SK-N-SH (cell line): Measurements from ENCODE around the gene ARID4A. TPM values are rescaled to one million over a fixed set of nuclear protein-coding genes. Genes with fewer than 3 reads are reported as not detected.

Source experiments
- CTCF ChIA-PET: fragments of 300-600, 350-600 bp; formaldehyde crosslinking; extraction: SDS; loops from one replicate; lab custom pipeline; 2021; lab: Yijun Ruan, JAX
- POLR2A ChIA-PET: fragments of 350-600 bp; sonication (Branson Sonifier 250); formaldehyde crosslinking; extraction: SDS; loops from one replicate; lab custom pipeline; 2020; ENCODE audit warnings: antibody characterized with exemption, inconsistent platforms; lab: Yijun Ruan, JAX
- DNase-seq: peaks from one replicate; pipeline ENCODE4 v3.0.0; 2012
- H2AFZ ChIP-seq: fragments of 200-600 bp; sonication (generic); 2 replicates; pipeline ENCODE4 v1.8.1; 2016; ENCODE audit warnings: antibody characterized with exemption, mild to moderate bottlenecking, low read depth
- H3F3A ChIP-seq: fragments of 200-600 bp; sonication (generic); replicated peaks from 2 replicates; pipeline ENCODE3; 2016; ENCODE audit warnings: antibody characterized with exemption, mild to moderate bottlenecking; ENCODE audit not compliant: insufficient read depth
- H3K27ac ChIP-seq, 2 experiments: fragments of 200-500 bp in 1 of 2; fragments of 200-600 bp in 1 of 2; sonication (Bioruptor generic) in 1 of 2; sonication (generic), shearing (Covaris generic) in 1 of 2; 2 replicates each; pipeline versions ENCODE4 v1.5.1 to v1.6.1; 2014 to 2016; ENCODE audit warnings: low read depth in 2 of 2, inconsistent platforms in 1 of 2, low read length in 1 of 2, mild to moderate bottlenecking in 1 of 2, mixed read lengths in 1 of 2
- H3K27me3 ChIP-seq: fragments of 200-600 bp; sonication (generic), shearing (Covaris generic); 2 replicates; pipeline ENCODE4 v1.6.1; 2016; ENCODE audit warnings: mixed run types; ENCODE audit not compliant: insufficient read depth
- H3K36me3 ChIP-seq, 2 experiments: fragments of 200-500 bp in 1 of 2; fragments of 200-600 bp in 1 of 2; sonication (Bioruptor generic) in 1 of 2; sonication (generic) in 1 of 2; replicated peaks in 1 of 2; 2 replicates each; pipeline versions ENCODE3 to v1.5.1; 2014 to 2016; ENCODE audit warnings: low read length in 1 of 2, mild to moderate bottlenecking in 1 of 2; ENCODE audit not compliant: insufficient read depth in 2 of 2, control insufficient read depth in 1 of 2
- H3K4me1 ChIP-seq, 2 experiments: fragments of 200-500 bp in 1 of 2; fragments of 200-600 bp in 1 of 2; sonication (Bioruptor generic) in 1 of 2; sonication (generic), shearing (Covaris generic) in 1 of 2; 2 replicates each; pipeline versions ENCODE4 v1.5.1 to v1.6.1; 2014 to 2016; ENCODE audit warnings: low read depth in 1 of 2, low read length in 1 of 2, mixed run types in 1 of 2; ENCODE audit not compliant: insufficient read depth in 2 of 2, control insufficient read depth in 1 of 2
- H3K4me2 ChIP-seq: fragments of 200-600 bp; sonication (generic), shearing (Covaris generic); 2 replicates; pipeline ENCODE4 v1.6.1; 2017; ENCODE audit warnings: mixed run types
- H3K4me3 ChIP-seq, 2 experiments: fragments of 200-500 bp in 1 of 2; fragments of 200-600 bp in 1 of 2; sonication (Bioruptor generic) in 1 of 2; sonication (generic), shearing (Covaris generic) in 1 of 2; 2 replicates each; pipeline versions ENCODE4 v1.5.1 to v1.8.1; 2014 to 2016; ENCODE audit warnings: low read depth in 2 of 2, inconsistent platforms in 1 of 2, low read length in 1 of 2, mild to moderate bottlenecking in 1 of 2, mixed read lengths in 1 of 2, moderate library complexity in 1 of 2
- H3K79me2 ChIP-seq: fragments of 200-600 bp; sonication (generic); 2 replicates; pipeline ENCODE4 v1.8.1; 2017; ENCODE audit warnings: mild to moderate bottlenecking; ENCODE audit not compliant: insufficient read depth
- H3K9ac ChIP-seq: fragments of 200-600 bp; sonication (generic); 2 replicates; pipeline ENCODE4 v1.6.1; 2017; ENCODE audit warnings: mixed run types
- H3K9me2 ChIP-seq: fragments of 200-600 bp; sonication (generic); 2 replicates; pipeline ENCODE4 v1.6.1; 2017; ENCODE audit warnings: mixed run types
- H3K9me3 ChIP-seq: fragments of 200-600 bp; sonication (generic); 2 replicates; pipeline ENCODE4 v1.6.1; 2017; ENCODE audit warnings: mixed run types, mild to moderate bottlenecking, moderate library complexity
- H4K20me1 ChIP-seq: fragments of 200-600 bp; sonication (generic); 2 replicates; pipeline ENCODE4 v1.6.1; 2017; ENCODE audit warnings: mild to moderate bottlenecking, mixed run types; ENCODE audit not compliant: insufficient read depth
- GABPA ChIP-seq: IDR thresholded peaks from 2 replicates; pipeline ENCODE4 v1.4.0; 2012; ENCODE audit warnings: low read depth, mild to moderate bottlenecking
- GATA2 ChIP-seq: sonication (generic); formaldehyde crosslinking; IDR thresholded peaks from 2 replicates; pipeline ENCODE4 v1.5.0; 2020; ENCODE audit warnings: mild to moderate bottlenecking, missing genetic modification reagents
- NFIC ChIP-seq: IDR thresholded peaks from 2 replicates; pipeline ENCODE4 v1.4.0; 2012; ENCODE audit warnings: borderline replicate concordance
- NRF1 ChIP-seq: IDR thresholded peaks from 2 replicates; pipeline ENCODE4 v1.6.1; 2012; ENCODE audit warnings: low read depth, mild to moderate bottlenecking, low read length
- POLR2AphosphoS5 ChIP-seq: IDR thresholded peaks from 2 replicates; pipeline ENCODE4 v1.6.1; 2012; ENCODE audit warnings: low read depth, low read length
- RAD21 ChIP-seq: IDR thresholded peaks from 2 replicates; pipeline ENCODE4 v1.6.1; 2012; ENCODE audit warnings: mild to moderate bottlenecking, low read length
- RCOR1 ChIP-seq: fragments of 150-350 bp; IDR thresholded peaks from 2 replicates; pipeline ENCODE4 v1.6.1; 2017; ENCODE audit warnings: antibody characterized with exemption, low read length
- SMC3 ChIP-seq: IDR thresholded peaks from 2 replicates; pipeline ENCODE4 v1.6.1; 2012; ENCODE audit warnings: low read depth, low read length, improper control_type of control experiment
- TAF1 ChIP-seq: IDR thresholded peaks from 2 replicates; pipeline ENCODE4 v1.6.1; 2012; ENCODE audit warnings: low read depth, mild to moderate bottlenecking, low read length, moderate library complexity, borderline replicate concordance
- TCF12 ChIP-seq: IDR thresholded peaks from 2 replicates; pipeline ENCODE4 v1.4.0; 2012
- USF1 ChIP-seq: IDR thresholded peaks from 2 replicates; pipeline ENCODE4 v1.4.0; 2012; ENCODE audit warnings: low read depth, borderline replicate concordance
- ZBTB33 ChIP-seq: IDR thresholded peaks from 2 replicates; pipeline ENCODE4 v1.4.0; 2012; ENCODE audit warnings: low read depth, borderline replicate concordance
- WGBS: methylation state at CpG from one replicate; pipeline ENCODE4 v1.1.6; 2017; ENCODE audit warnings: low lambda C conversion rate; 5-methylcytosine and 5-hydroxymethylcytosine counted together
- polyA plus RNA-seq, 3 experiments: library from polyadenylated mRNA; depleted of rRNA; stranded (reverse); fragments of >200 nt; gene quantifications; 2 replicates each; pipeline ENCODE4 v1.2.3, GENCODE V29; 2012
- TF ChIP-seq, protein P1 (sequence below): fragments of 150-350 bp; IDR thresholded peaks from 2 replicates; pipeline ENCODE4 v1.6.1; 2016; ENCODE audit warnings: mild to moderate bottlenecking, low read depth, low read length

Gene ARID4A
- polyA plus RNA-seq, 1 of the 3 experiments (the other 2 are of a cell fraction), result 4.6 TPM

- Histone ChIP-seq H3F3A (peaks cover 39% of the 10 kb centered on the region), H3K4me1 (peaks cover 0 to 9% of the 10 kb centered on the region in 2 experiments; a peak in 2 of 4 replicates), H2AFZ (no peak overlapping the region), H3K4me2 (peak overlapping the region; percentile 3; the same call in 1 of the 2 replicates), H3K27ac (peak overlapping the region; percentile 11 to 43; a peak in 3 of 4 replicates), H3K9ac (no peak overlapping the region), H3K27me3 (no peaks in the 10 kb centered on the region)
- no peak for DNase-seq
- POLR2A ChIA-PET, result no interaction called here
- WGBS, result 64% methylated on average over 2 of the region's 2 CpGs
- TF ChIP-seq ZBTB33 (no peak), TCF12 (no peak; the same call in 1 of the 2 replicates), POLR2AphosphoS5 (no peak), GABPA (no peak), RAD21 (no peak), USF1 (no peak), NFIC (no peak), RCOR1 (no peak)
- TF ChIP-seq, all 33 proteins: peak for 0
- H3K9me3 ChIP-seq, result no peaks in the 10 kb centered on the region
- CTCF ChIA-PET, result interaction anchor here (0.8 kb wide), 1 partner anchor 11 kb away, joined by 3 read pairs; no protein-coding TSS in a partner anchor
- H3K4me3 ChIP-seq, result no peak overlapping the region
- H4K20me1 ChIP-seq, result peaks cover 38% of the 10 kb centered on the region
- peaks cover 33 to 87% of the 10 kb centered on the region in 2 experiments for H3K36me3 ChIP-seq
- H3K79me2 ChIP-seq, result peaks cover 98% of the 10 kb centered on the region
- H3K9me2 ChIP-seq, result no peaks in the 10 kb centered on the region
Observed at GRCh38 chr14:58275527-58276190, 22.7 kb upstream of the ARID4A start.

GRCh38 chr14:58276208-58276607, 22.1 kb upstream of the ARID4A start:
- peaks cover 36% of the 10 kb centered on the region for H3F3A ChIP-seq
- H3K9me3 ChIP-seq, result no peaks in the 10 kb centered on the region
- no peaks in the 10 kb centered on the region for H3K9me2 ChIP-seq
- no peak for DNase-seq
- no peaks in the 10 kb centered on the region for H3K27me3 ChIP-seq
- H3K9ac ChIP-seq, result no peak overlapping the region
- H3K4me1 ChIP-seq, result peaks cover 3 to 9% of the 10 kb centered on the region in 2 experiments; a peak in 2 of 4 replicates
- peak overlapping the region; percentile 3; the same call in 1 of the 2 replicates for H3K4me2 ChIP-seq
- ChIA-PET POLR2A (no interaction called here), CTCF (interaction anchor here (0.8 kb wide), 1 partner anchor 11 kb away, joined by 3 read pairs; no protein-coding TSS in a partner anchor)
- TF ChIP-seq SMC3 (no peak), NRF1 (no peak), GATA2 (CRISPR knock-in tag) (no peak), RCOR1 (no peak), TAF1 (no peak), POLR2AphosphoS5 (no peak)
- TF ChIP-seq, protein P1, sequence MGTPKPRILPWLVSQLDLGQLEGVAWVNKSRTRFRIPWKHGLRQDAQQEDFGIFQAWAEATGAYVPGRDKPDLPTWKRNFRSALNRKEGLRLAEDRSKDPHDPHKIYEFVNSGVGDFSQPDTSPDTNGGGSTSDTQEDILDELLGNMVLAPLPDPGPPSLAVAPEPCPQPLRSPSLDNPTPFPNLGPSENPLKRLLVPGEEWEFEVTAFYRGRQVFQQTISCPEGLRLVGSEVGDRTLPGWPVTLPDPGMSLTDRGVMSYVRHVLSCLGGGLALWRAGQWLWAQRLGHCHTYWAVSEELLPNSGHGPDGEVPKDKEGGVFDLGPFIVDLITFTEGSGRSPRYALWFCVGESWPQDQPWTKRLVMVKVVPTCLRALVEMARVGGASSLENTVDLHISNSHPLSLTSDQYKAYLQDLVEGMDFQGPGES, result no peak
- H2AFZ ChIP-seq, result no peak overlapping the region
- H3K79me2 ChIP-seq, result peaks cover 99% of the 10 kb centered on the region
- 96% methylated on average over 1 of the region's 1 CpG for WGBS
- peaks cover 41% of the 10 kb centered on the region for H4K20me1 ChIP-seq
- peak overlapping the region; percentile 7 to 43; a peak in 2 of 4 replicates for H3K27ac ChIP-seq
- H3K36me3 ChIP-seq, result peaks cover 30 to 84% of the 10 kb centered on the region in 2 experiments
- H3K4me3 ChIP-seq, result no peak overlapping the region
